ENCODE data around the gene RMND1. TPM values are rescaled to one million over a fixed set of nuclear protein-coding genes. Genes with fewer than 3 reads are reported as not detected.
"Not testable (repeated sequence)": the region's sequence is repeated elsewhere in the genome, so short reads cannot be mapped to it uniquely, and the experiment has no call there.

The RMND1 gene
- total RNA-seq, 5 donors from 2014 or later (not counting 1 experiment from before 2014, with no cell fraction given): 8.0 to 15.6 (median 12.8) TPM

DNA sequence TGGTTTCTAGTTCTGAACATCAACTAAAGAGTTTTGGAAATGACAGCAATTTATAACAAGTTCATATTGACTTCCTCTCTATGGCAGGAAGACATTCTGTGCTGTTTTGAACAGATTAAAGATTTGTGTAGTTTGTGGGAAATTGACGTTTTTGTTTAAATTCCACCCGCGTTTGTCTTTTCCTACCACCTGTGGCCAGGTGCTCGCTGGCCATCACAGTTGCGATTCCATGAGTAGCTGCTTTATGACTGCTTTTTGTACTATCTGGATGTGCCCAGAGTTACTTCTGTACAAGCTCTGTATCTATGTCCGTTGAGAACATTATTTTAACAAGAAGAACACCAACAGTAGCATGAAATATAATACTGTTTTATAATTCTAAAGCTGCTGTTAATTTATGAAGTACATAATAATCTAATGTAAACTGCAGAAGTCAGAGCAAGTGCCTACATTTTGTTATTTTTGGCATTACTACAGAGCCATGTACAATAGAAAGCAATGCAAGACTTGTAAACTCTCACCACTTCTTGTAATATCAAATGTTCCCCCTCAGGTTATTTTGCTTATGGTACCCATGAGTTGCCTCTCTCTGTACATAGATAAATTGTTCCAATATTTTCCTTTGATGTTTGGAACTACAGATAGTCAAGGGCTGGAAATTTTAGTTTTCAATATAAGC is 94.0 kb downstream of the RMND1 start:
- ATAC-seq (replicated peaks in 1 of 4) (no peak), DNase-seq (no peak)
- CTCF ChIA-PET: no interaction called here
- Mint-ChIP-seq H3K27me3 (no peaks in the 10 kb centered on the region), H3K27ac (peak overlapping the region in 1 of 2 donors; percentile 42), H3K36me3 (peaks cover 27% of the 10 kb centered on the region), H3K4me3 (no peak overlapping the region), H3K9me3 (no peaks in the 10 kb centered on the region), H3K4me1 (peaks cover 10 to 14% (median 12%) of the 10 kb centered on the region in 3 donors)
- Histone ChIP-seq H3K4me1 (ENCODE audit: control insufficient read depth in 1 of 2, extremely low read depth in 1 of 2, insufficient read depth in 2 of 2, low read length in 2 of 2) (peaks cover 3 to 4% of the 10 kb centered on the region in 2 experiments), H3K27me3 (replicated peaks in 1 of 2; ENCODE audit: control insufficient read depth in 2 of 2, extremely low read depth in 1 of 2, insufficient read depth in 2 of 2, low read length in 1 of 2) (no peaks in the 10 kb centered on the region), H3K4me3 (ENCODE audit: control insufficient read depth in 1 of 2, extremely low read depth in 1 of 2, low read length in 1 of 2) (no peak overlapping the region), H3K36me3 (ENCODE audit: control insufficient read depth in 2 of 2, extremely low read depth in 1 of 2, insufficient read depth in 1 of 2, low read length in 1 of 2) (peaks cover 5 to 20% of the 10 kb centered on the region in 2 donors), H3K27ac (ENCODE audit: low read length) (no peak overlapping the region), H3K9me3 (no peaks in the 10 kb centered on the region)
- 43% methylated on average over 2 of the region's 6 CpGs for WGBS (ENCODE audit: insufficient coverage)
- POLR2A ChIA-PET: interaction anchor here in 1 of 2 donors (0.6 to 1.6 kb wide), 3 partner anchors 9 to 41 kb away, joined by 3 to 10 read pairs (median 7); no protein-coding TSS in a partner anchor

DNA sequence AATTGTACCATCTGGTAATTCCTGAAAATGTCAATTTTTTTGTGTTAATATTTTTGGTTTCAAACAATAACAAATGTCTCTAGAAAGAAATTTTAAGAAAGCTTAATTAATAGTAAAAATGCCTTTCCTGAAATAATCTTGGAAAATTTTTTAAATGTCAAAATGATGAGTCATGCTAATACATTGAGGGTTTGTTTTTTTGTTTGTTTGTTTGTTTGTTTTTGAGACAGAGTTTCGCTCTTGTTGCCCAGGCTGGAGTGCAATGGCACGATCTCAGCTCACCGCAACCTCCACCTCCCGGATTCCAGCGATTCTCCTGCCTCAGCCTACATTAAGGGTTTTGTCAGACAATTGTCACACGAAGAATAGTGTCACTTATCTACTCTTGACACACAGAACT is 94.9 kb downstream of the RMND1 start:
- not testable (repeated sequence) for H3K27ac ChIP-seq (ENCODE audit: low read length); H3K27ac Mint-ChIP-seq; H3K4me1 ChIP-seq (ENCODE audit: control insufficient read depth in 1 of 2, extremely low read depth in 1 of 2, insufficient read depth in 2 of 2, low read length in 2 of 2); DNase-seq; H3K27me3 Mint-ChIP-seq; H3K9me3 ChIP-seq; H3K9me3 Mint-ChIP-seq; H3K27me3 ChIP-seq (replicated peaks in 1 of 2; ENCODE audit: control insufficient read depth in 2 of 2, extremely low read depth in 1 of 2, insufficient read depth in 2 of 2, low read length in 1 of 2); H3K4me3 ChIP-seq (ENCODE audit: control insufficient read depth in 1 of 2, extremely low read depth in 1 of 2, low read length in 1 of 2); H3K4me3 Mint-ChIP-seq; ATAC-seq (replicated peaks in 1 of 4)
- peaks cover 10 to 14% (median 12%) of the 10 kb centered on the region in 3 donors for H3K4me1 Mint-ChIP-seq
- peaks cover 5 to 12% of the 10 kb centered on the region in 2 donors for H3K36me3 ChIP-seq (ENCODE audit: control insufficient read depth in 2 of 2, extremely low read depth in 1 of 2, insufficient read depth in 1 of 2, low read length in 1 of 2)
- ChIA-PET CTCF (interaction anchor here in 1 of 2 donors (0.6 kb wide), 2 partner anchors 229 to 249 kb away, joined by 3 read pairs; no protein-coding TSS in a partner anchor), POLR2A (interaction anchor here in 1 of 2 donors (1.6 kb wide), 1 partner anchor 8 kb away, joined by 7 read pairs; no protein-coding TSS in a partner anchor)
- 100% methylated on average over 3 of the region's 6 CpGs for WGBS (ENCODE audit: insufficient coverage)
- H3K36me3 Mint-ChIP-seq: peaks cover 21% of the 10 kb centered on the region

Other genes starting within 250 kb of the RMND1 start
- gene AKAP12, start 212.2 kb downstream of the RMND1 start, total RNA-seq: 1 to 10 TPM in 3 of 5 donors, under 1 TPM in 2; 0.16 to 1.8 (median 1.2) TPM
- 10 to 100 TPM; 16.1 to 28.3 (median 27.4) TPM for gene ZBTB2, start 60.6 kb downstream of the RMND1 start, total RNA-seq
- gene CCDC170, start 41.9 kb upstream of the RMND1 start, total RNA-seq: under 1 TPM in 2 of 5 donors, not detected in 3; 0.07 to 0.32 TPM

Data from T-cell (primary cell).